Activated B cell treated with CpG ODN at 0.5 μM for 24 hours (primary cell): Measurements from ENCODE around the gene SLC37A1. TPM values are rescaled to one million over a fixed set of nuclear protein-coding genes. Genes with fewer than 3 reads are reported as not detected.

Source experiments
- ATAC-seq: fragments of 200-7000 bp; cut with Tn5 transposase; one replicate; pipeline ENCODE4 v1.10.0; 2021; ENCODE audit warnings: low read depth, mild to moderate bottlenecking, moderate library complexity
- CTCF ChIA-PET: fragments of 350-600 bp; sonication (Branson Sonifier 250); formaldehyde crosslinking; loops from one replicate; lab custom pipeline; 2021; ENCODE audit warnings: antibody characterized with exemption; lab: Charles Lee
- POLR2A ChIA-PET: fragments of 350-600 bp; sonication (Branson Sonifier 250); formaldehyde crosslinking; loops from one replicate; lab custom pipeline; 2021; ENCODE audit warnings: antibody characterized with exemption; lab: Charles Lee
- DNase-seq: peaks from one replicate; pipeline ENCODE4 v3.0.0; 2022
- H3K27ac Mint-ChIP-seq: one replicate; pipeline ENCODE4 v1.8.0; 2020; ENCODE audit warnings: mixed read lengths
- H3K27me3 Mint-ChIP-seq: one replicate; pipeline ENCODE4 v1.8.0; 2021; ENCODE audit warnings: mixed read lengths
- H3K36me3 Mint-ChIP-seq: one replicate; pipeline ENCODE4 v1.8.0; 2021; ENCODE audit warnings: low read depth, mixed read lengths
- H3K4me1 Mint-ChIP-seq: one replicate; pipeline ENCODE4 v1.8.0; 2021; ENCODE audit warnings: mixed read lengths
- H3K4me3 Mint-ChIP-seq: one replicate; pipeline ENCODE4 v1.8.0; 2020; ENCODE audit warnings: mild to moderate bottlenecking, mixed read lengths
- H3K9me3 Mint-ChIP-seq: one replicate; pipeline ENCODE4 v1.8.0; 2020; ENCODE audit warnings: mixed read lengths
- intact Hi-C: fragments of 100-400 bp; cut with micrococcal nuclease; formaldehyde crosslinking; loops from one replicate; pipeline ENCODE4 v1.15.1; 2024
- total RNA-seq: library from RNA; stranded (reverse); gene quantifications from 2 replicates; pipeline ENCODE4 v1.2.3, GENCODE V29; 2022
- TF ChIP-seq, protein P1 (sequence below): fragments of 200-600 bp; IDR thresholded peaks from one replicate; pipeline ENCODE4 v1.8.0; 2022; ENCODE audit warnings: antibody characterized with exemption, mild to moderate bottlenecking

The SLC37A1 gene
- total RNA-seq, 1 donor from 2014 or later: 47.9 TPM

GRCh38 chr21:42607525-42608102, 94.0 kb downstream of the SLC37A1 start:
- H3K27me3 Mint-ChIP-seq: peaks cover under 1% of the 10 kb centered on the region
- H3K27ac Mint-ChIP-seq: no peak overlapping the region
- intact Hi-C loops: no loop called here
- peaks cover 20% of the 10 kb centered on the region for H3K9me3 Mint-ChIP-seq
- H3K4me1 Mint-ChIP-seq: peaks cover 8% of the 10 kb centered on the region
- no peaks in the 10 kb centered on the region for H3K36me3 Mint-ChIP-seq
- ChIA-PET CTCF (no interaction called here), POLR2A (no interaction called here)
- no peak for ATAC-seq
- no peak overlapping the region for H3K4me3 Mint-ChIP-seq
- TF ChIP-seq, protein P1, sequence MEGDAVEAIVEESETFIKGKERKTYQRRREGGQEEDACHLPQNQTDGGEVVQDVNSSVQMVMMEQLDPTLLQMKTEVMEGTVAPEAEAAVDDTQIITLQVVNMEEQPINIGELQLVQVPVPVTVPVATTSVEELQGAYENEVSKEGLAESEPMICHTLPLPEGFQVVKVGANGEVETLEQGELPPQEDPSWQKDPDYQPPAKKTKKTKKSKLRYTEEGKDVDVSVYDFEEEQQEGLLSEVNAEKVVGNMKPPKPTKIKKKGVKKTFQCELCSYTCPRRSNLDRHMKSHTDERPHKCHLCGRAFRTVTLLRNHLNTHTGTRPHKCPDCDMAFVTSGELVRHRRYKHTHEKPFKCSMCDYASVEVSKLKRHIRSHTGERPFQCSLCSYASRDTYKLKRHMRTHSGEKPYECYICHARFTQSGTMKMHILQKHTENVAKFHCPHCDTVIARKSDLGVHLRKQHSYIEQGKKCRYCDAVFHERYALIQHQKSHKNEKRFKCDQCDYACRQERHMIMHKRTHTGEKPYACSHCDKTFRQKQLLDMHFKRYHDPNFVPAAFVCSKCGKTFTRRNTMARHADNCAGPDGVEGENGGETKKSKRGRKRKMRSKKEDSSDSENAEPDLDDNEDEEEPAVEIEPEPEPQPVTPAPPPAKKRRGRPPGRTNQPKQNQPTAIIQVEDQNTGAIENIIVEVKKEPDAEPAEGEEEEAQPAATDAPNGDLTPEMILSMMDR: no peak
- DNase-seq: no peak

GRCh38 chr21:42608446-42608845, 94.8 kb downstream of the SLC37A1 start:
- Mint-ChIP-seq H3K4me1 (peaks cover 8% of the 10 kb centered on the region), H3K4me3 (no peak overlapping the region), H3K9me3 (peaks cover 20% of the 10 kb centered on the region), H3K27ac (no peak overlapping the region), H3K36me3 (no peaks in the 10 kb centered on the region), H3K27me3 (no peaks in the 10 kb centered on the region)
- POLR2A ChIA-PET: no interaction called here
- intact Hi-C loops: no loop called here
- ATAC-seq (no peak), DNase-seq (no peak)
- TF ChIP-seq, protein P1: no peak
- CTCF ChIA-PET: no interaction called here

DNA sequence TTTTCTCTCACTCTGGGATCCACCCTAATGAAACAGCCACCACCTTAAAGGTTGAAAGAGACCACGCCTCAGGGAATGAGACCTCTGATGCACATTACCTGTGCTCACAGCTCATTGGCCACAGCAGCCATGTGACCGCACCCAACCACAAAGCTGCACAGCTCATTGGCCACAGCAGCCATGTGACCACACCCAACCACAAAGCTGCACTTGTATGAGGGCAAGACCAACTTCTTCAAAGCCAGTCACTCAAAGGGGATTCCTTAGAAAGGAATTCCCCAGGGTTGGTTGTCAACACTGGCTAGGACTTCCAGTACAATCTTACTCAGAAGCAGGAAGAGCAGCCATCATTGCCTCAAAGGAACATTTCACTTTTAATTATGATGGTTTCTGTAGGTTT, 96.2 kb downstream of the SLC37A1 start:
- peaks cover 2% of the 10 kb centered on the region for H3K27me3 Mint-ChIP-seq
- TF ChIP-seq, protein P1: no peak
- H3K4me1 Mint-ChIP-seq: peaks cover 8% of the 10 kb centered on the region
- peak; percentile 81 for ATAC-seq
- H3K27ac Mint-ChIP-seq: peak overlapping the region; percentile 70
- ChIA-PET CTCF (no interaction called here), POLR2A (no interaction called here)
- intact Hi-C loops: no loop called here
- no peak for DNase-seq
- no peaks in the 10 kb centered on the region for H3K36me3 Mint-ChIP-seq
- H3K4me3 Mint-ChIP-seq: no peak overlapping the region
- H3K9me3 Mint-ChIP-seq: peaks cover 12% of the 10 kb centered on the region

DNA sequence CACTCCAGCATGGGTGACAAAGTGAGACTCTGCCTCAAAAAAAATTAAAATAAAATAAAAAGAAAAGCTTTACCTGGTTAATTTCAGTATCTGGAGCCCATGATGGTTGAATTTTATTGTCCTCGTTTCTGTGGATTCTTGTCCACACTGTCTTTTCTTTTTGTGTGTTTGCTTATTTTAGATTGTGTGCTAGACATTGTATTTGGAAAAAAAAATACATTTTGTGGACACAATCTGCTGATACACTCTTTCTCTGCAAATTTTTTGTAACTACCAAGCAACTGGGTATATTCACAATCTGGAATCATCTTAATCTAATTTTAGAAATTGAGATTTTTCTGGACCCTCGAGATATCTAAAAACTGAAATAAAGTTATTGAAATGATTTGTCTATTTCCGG, 98.2 kb downstream of the SLC37A1 start:
- H3K4me1 Mint-ChIP-seq: peaks cover 8% of the 10 kb centered on the region
- no peak overlapping the region for H3K4me3 Mint-ChIP-seq
- POLR2A ChIA-PET: no interaction called here
- no peak for DNase-seq
- ATAC-seq: no peak
- CTCF ChIA-PET: no interaction called here
- H3K9me3 Mint-ChIP-seq: peaks cover 9% of the 10 kb centered on the region
- peaks cover 2% of the 10 kb centered on the region for H3K27me3 Mint-ChIP-seq
- intact Hi-C loops: no loop called here
- no peak overlapping the region for H3K27ac Mint-ChIP-seq
- no peaks in the 10 kb centered on the region for H3K36me3 Mint-ChIP-seq
- TF ChIP-seq, protein P1: no peak

- peaks cover 8% of the 10 kb centered on the region for H3K4me1 Mint-ChIP-seq
- H3K27me3 Mint-ChIP-seq: peaks cover 2% of the 10 kb centered on the region
- no peak for DNase-seq
- no peak overlapping the region for H3K27ac Mint-ChIP-seq
- peaks cover 9% of the 10 kb centered on the region for H3K9me3 Mint-ChIP-seq
- TF ChIP-seq, protein P1: no peak
- intact Hi-C loops: no loop called here
- no peaks in the 10 kb centered on the region for H3K36me3 Mint-ChIP-seq
- ChIA-PET POLR2A (interaction anchor here (0.7 kb wide), 1 partner anchor 1328 kb away, joined by 3 read pairs; no protein-coding TSS in a partner anchor), CTCF (no interaction called here)
- no peak for ATAC-seq
- H3K4me3 Mint-ChIP-seq: no peak overlapping the region
Measured at GRCh38 chr21:42612390-42612789, 98.7 kb downstream of the SLC37A1 start.
